ENCODE data around the gene CAPN3.

Gene CAPN3

DNA sequence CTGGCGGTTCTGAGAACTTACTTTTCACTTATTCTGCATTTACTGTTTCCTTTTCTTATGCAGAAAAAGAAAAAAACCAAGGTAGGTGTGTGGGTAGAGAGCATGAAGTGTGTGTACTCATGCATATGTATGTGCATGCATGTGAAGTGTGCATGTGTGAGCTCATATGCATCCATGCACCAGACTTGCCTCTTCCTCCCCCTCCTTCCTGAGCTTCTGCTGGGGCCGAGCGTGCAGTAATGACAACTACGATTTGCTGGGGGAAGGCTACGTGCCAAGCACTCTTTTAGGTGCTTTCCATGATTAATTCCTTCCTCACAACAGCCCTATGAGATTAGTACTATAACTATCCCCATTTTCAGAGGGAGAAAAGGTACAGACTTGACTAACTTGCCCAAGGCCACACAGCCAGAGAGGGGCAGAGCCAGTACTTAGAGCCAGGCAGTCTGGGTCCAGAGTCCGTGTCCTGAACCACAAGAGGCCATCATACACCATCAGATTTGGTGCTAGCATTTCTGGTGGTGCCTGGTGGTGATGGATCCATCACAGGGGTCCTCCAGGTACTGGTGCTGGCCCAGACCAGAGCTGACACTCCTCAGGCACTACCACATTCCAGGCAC lies 46.7 kb downstream of the CAPN3 start:
- POLR2A ChIA-PET, result no interaction called here
- TF ChIP-seq, protein P1, sequence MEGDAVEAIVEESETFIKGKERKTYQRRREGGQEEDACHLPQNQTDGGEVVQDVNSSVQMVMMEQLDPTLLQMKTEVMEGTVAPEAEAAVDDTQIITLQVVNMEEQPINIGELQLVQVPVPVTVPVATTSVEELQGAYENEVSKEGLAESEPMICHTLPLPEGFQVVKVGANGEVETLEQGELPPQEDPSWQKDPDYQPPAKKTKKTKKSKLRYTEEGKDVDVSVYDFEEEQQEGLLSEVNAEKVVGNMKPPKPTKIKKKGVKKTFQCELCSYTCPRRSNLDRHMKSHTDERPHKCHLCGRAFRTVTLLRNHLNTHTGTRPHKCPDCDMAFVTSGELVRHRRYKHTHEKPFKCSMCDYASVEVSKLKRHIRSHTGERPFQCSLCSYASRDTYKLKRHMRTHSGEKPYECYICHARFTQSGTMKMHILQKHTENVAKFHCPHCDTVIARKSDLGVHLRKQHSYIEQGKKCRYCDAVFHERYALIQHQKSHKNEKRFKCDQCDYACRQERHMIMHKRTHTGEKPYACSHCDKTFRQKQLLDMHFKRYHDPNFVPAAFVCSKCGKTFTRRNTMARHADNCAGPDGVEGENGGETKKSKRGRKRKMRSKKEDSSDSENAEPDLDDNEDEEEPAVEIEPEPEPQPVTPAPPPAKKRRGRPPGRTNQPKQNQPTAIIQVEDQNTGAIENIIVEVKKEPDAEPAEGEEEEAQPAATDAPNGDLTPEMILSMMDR (IDR thresholded peaks at IDR 0.05; ENCODE audit: control extremely low read depth, extremely low read depth, low read depth, missing control alignments), result no peak
- CTCF ChIA-PET, result no interaction called here
- no peak for DNase-seq (ENCODE audit: extremely low spot score)

DNA sequence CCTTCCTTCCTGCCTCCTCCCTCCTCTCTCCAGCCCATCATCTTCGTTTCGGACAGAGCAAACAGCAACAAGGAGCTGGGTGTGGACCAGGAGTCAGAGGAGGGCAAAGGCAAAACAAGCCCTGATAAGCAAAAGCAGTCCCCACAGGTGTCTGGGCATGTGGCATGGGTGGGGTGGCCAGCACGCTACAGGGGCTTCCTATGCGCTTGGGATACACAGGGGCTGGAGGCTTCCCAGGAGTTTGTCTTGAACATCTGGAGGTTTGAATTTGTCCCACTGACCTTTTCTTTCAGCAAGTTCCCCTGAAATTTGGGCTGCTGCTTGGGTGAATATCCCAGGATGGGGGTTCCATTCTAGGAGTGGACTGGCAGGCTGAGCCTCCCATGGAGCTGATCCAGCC lies 48.9 kb downstream of the CAPN3 start:
- ChIA-PET POLR2A (no interaction called here), CTCF (no interaction called here)
- no peak for DNase-seq (ENCODE audit: extremely low spot score)
- TF ChIP-seq, protein P1 (IDR thresholded peaks at IDR 0.05; ENCODE audit: control extremely low read depth, extremely low read depth, low read depth, missing control alignments), result no peak

DNA sequence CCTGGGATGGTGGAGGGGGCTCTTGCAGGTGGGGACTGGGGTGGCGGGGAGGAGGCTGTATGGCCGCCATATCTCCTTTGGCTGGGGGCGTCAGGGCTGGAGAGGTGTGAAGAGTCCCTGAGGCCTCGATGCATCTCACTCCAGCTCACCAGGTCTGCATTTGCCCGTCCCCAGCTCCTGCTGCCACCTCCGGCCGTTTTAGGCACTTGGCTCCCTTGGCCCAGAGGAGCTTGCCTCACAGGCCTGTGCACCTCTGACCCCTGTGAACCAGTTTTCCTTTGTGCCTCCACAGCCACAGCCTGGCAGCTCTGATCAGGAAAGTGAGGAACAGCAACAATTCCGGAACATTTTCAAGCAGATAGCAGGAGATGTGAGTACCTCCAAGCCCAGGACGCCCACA lies 49.7 kb downstream of the CAPN3 start:
- POLR2A ChIA-PET, result interaction anchor here (0.8 kb wide), 1 partner anchor 16 kb away, joined by 3 read pairs; no protein-coding TSS in a partner anchor
- no peak for DNase-seq (ENCODE audit: extremely low spot score)
- TF ChIP-seq, protein P1 (IDR thresholded peaks at IDR 0.05; ENCODE audit: control extremely low read depth, extremely low read depth, low read depth, missing control alignments), result no peak
- CTCF ChIA-PET, result no interaction called here

DNA sequence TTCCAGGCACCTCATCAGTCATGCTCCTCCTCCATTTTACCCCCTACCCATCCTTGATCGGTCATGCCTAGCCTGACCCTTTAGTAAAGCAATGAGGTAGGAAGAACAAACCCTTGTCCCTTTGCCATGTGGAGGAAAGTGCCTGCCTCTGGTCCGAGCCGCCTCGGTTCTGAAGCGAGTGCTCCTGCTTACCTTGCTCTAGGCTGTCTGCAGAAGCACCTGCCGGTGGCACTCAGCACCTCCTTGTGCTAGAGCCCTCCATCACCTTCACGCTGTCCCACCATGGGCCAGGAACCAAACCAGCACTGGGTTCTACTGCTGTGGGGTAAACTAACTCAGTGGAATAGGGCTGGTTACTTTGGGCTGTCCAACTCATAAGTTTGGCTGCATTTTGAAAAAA lies 52.6 kb downstream of the CAPN3 start:
- POLR2A ChIA-PET, result interaction anchor here (0.7 kb wide), 1 partner anchor 250 kb away, joined by 6 read pairs; no protein-coding TSS in a partner anchor

DNA sequence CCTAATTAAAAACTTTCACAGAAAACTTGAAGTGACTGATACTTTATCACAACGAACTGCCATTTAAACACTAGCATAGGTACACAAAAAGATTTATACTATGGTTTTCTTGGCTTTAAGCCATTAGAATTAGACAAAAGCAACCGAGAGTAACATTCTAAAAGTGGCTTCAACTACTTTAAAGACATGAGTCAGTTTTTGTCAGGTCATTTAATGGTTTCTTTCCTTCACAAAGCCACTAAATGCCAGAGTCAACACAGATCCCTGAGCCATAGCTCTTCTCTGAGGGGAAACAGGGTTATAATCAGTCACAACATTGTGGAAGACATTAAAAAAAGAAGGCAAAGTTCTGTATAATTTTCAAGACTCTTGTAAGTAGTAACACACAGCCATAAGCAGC lies 54.6 kb downstream of the CAPN3 start:
- ChIA-PET POLR2A (no interaction called here), CTCF (no interaction called here)
- TF ChIP-seq, protein P1 (IDR thresholded peaks at IDR 0.05; ENCODE audit: control extremely low read depth, extremely low read depth, low read depth, missing control alignments), result no peak
- no peak for DNase-seq (ENCODE audit: extremely low spot score)

More for the DNA sequence above, 52.6 kb downstream of the CAPN3 start:
- CTCF ChIA-PET, result interaction anchor here (1.2 kb wide), 1 partner anchor 23 kb away, joined by 3 read pairs; no protein-coding TSS in a partner anchor
- TF ChIP-seq, protein P1 (IDR thresholded peaks at IDR 0.05; ENCODE audit: control extremely low read depth, extremely low read depth, low read depth, missing control alignments), result no peak
- DNase-seq (ENCODE audit: extremely low spot score), result no peak

DNA sequence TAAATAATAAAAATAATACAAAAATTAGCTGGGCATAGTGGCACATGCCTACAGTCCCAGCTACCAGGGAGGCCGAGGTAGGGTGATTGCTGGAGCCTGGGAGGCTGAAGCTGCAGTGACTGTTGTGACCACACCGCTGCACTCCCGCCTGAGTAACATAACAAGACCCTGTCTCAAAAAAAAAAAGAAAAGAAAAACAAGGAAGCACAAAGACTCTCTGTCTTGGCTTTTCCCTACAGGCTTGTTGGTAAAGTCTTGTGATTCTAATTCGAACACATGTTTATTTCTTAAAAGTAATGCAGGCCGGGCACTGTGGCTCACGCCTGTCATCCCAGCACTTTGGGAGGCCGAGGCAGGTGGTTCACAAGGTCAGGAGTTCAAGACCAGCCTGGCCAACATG lies 60.1 kb downstream of the CAPN3 start:
- ChIA-PET CTCF (no interaction called here), POLR2A (interaction anchor here (0.6 kb wide), 1 partner anchor 106 kb away, joined by 3 read pairs; no protein-coding TSS in a partner anchor)
- DNase-seq (ENCODE audit: extremely low spot score), result no peak
- TF ChIP-seq, protein P1 (IDR thresholded peaks at IDR 0.05; ENCODE audit: control extremely low read depth, extremely low read depth, low read depth, missing control alignments), result no peak
